Measurements from ENCODE around the gene HEYL.

HEYL gene

DNA sequence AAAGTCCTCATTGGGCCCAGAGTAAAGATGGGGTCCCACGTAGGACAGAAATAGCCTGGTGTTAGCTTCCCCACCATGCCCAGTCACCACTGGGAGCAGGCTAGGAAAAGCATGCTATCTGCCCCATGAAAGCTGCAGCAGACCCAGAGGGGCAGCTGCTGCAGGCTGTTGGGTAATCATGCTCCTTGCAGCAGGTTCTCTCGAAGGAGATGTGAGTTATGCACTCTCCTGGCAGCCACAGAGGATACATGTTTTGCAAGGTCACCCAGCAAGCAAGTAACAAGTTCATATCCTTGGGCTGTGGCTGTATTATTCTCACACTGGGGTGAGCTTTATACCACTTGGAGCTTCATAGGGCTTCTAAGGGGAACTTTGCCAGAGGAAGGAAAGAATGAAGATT lies 9.1 kb upstream of the HEYL start:
- TF ChIP-seq CTCF (IDR thresholded peaks at IDR 0.05; ENCODE audit: extremely low read depth, insufficient read depth, missing control alignments) = no peak
- in situ Hi-C loops (cut with MboI; ENCODE audit: low pct_unique_long_range_greater_than_20kb, low sequenced_read_pairs, unreplicated experiment) = no loop called here
- DNase-seq (ENCODE audit: low spot score) = no peak

- no peak for TF ChIP-seq CTCF (IDR thresholded peaks at IDR 0.05; ENCODE audit: extremely low read depth, insufficient read depth, missing control alignments)
- no peak for DNase-seq (ENCODE audit: low spot score)
- in situ Hi-C loops (cut with MboI; ENCODE audit: low pct_unique_long_range_greater_than_20kb, low sequenced_read_pairs, unreplicated experiment) = no loop called here
These were observed 7.8 kb upstream of the HEYL start for GRCh38 chr1:39647247-39647646.

DNA sequence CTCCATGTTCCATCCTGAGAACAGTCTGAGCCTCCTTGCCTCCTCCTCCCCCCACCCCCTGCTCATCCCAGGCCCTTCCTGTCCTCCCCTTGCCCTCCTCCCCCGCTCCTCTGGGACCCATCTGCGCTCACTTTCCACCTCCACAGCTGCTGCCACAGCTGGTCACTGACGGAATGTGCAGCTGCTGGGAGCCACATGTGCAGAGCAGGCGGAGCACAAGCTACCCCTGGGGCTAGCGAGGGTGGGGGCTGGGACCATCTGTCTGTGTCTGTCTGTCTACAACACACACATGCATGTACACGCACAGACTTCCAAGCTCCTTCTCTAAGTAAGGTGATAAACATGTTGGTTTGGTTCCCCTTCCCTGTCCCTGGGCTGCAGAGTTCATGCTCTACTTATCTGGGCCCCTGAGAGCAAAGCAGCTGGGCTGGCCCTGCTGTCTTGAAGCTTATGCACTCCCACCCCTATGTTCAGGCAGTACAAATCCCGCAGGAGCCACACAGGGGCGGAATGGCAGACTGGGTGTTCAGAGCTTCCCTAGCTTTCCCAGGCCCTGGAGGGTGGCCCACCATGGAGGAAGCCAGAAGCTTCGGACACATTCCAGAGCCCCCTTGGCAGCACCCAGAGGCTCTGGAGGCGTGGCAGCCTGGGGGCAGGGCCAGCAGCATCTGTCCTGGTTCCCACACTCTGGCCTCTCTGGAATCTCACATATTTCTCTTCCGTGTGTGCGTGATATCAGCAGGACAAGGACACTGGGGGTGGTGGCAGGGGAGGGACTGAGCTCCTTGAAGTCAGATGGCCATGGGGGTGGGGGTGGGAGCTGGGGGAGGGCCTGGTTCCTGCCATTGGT lies 7.0 kb upstream of the HEYL start:
- in situ Hi-C loops (cut with MboI; ENCODE audit: low pct_unique_long_range_greater_than_20kb, low sequenced_read_pairs, unreplicated experiment) = no loop called here
- no peak for TF ChIP-seq CTCF (IDR thresholded peaks at IDR 0.05; ENCODE audit: extremely low read depth, insufficient read depth, missing control alignments)
- DNase-seq (ENCODE audit: low spot score) = no peak

- in situ Hi-C loops (cut with MboI; ENCODE audit: low pct_unique_long_range_greater_than_20kb, low sequenced_read_pairs, unreplicated experiment) = no loop called here
- DNase-seq (ENCODE audit: low spot score) = no peak
- TF ChIP-seq CTCF (IDR thresholded peaks at IDR 0.05; ENCODE audit: extremely low read depth, insufficient read depth, missing control alignments) = no peak
These were observed 6.1 kb upstream of the HEYL start for GRCh38 chr1:39645411-39646043.

- in situ Hi-C loops (cut with MboI; ENCODE audit: low pct_unique_long_range_greater_than_20kb, low sequenced_read_pairs, unreplicated experiment) = no loop called here
These were observed 4.3 kb upstream of the HEYL start for GRCh38 chr1:39643705-39644104.

DNA sequence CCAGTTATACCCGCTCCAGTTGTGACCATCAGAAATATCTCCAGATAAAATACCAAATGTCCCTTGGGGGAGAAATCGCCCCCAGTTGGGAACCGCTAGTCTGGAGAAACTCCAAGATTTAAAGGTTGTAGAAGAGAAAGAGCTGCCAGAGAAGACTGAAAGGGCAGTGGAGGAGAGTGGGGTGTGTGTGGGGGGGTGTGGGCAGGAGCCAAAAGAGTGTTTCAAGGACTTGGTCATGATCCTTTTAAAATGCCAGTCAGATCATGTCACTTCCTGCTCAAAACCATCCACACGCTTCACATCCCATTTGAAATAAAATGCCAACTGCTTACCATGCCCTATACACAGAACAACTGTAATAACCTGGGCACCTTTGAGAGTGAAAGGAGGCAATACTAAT lies 3.4 kb upstream of the HEYL start:
- no peak for DNase-seq (ENCODE audit: low spot score)
- no peak for TF ChIP-seq CTCF (IDR thresholded peaks at IDR 0.05; ENCODE audit: extremely low read depth, insufficient read depth, missing control alignments)

More at GRCh38 chr1:39643705-39644104, 4.3 kb upstream of the HEYL start:
- no peak for TF ChIP-seq CTCF (IDR thresholded peaks at IDR 0.05; ENCODE audit: extremely low read depth, insufficient read depth, missing control alignments)
- no peak for DNase-seq (ENCODE audit: low spot score)

More for the DNA sequence above, 3.4 kb upstream of the HEYL start:
- in situ Hi-C loops (cut with MboI; ENCODE audit: low pct_unique_long_range_greater_than_20kb, low sequenced_read_pairs, unreplicated experiment) = no loop called here
